VCaP (cell line): ENCODE results near the gene GTPBP1.

Experiments used
- H3K27ac ChIP-seq: fragments of 450-650 bp; 2 replicates; pipeline ENCODE4 v1.5.1; 2017
- TF ChIP-seq, protein P1 (sequence below): fragments of 450-650 bp; conservative IDR thresholded peaks from 2 replicates; pipeline ENCODE4 v1.5.1; 2017; ENCODE audit warnings: mild to moderate bottlenecking, moderate library complexity

The GTPBP1 gene

DNA sequence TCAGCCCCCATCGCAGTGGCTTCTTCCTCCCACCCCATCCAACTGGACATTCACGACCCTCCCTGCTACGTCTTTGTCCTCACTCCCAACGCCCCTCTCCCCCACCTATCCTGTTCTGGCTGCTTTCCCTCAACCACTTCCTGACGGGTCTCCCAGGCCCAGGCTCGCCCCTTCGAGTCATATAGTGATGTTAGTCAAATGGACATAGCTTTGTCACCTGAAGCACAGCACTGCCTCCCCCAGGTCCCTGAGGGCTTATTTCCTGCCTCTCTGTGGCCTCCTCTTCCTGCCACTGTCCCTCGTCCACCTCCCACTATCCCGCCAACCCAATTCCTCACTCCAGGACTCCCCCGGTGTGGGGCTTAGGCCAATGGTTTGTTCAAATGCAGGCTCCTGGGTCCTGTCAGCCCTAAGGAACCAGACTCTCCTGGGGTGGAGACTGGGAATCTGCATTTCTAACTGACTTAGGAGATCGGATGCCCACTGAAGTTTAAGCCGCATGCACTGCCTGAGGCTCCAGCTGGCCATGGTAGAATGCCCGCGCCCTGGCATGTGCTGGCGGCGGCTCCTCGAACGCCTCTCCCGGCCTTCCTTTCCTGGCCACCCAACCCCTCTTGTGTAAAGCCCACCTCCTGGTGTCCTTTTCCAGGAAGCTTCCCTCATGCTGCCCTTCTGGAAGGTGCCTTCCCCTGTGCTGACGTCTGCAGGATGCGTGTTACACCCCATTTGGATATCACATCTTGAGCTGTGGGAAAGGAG is 31.7 kb downstream of the GTPBP1 start:
- no peak overlapping the region for H3K27ac ChIP-seq
- TF ChIP-seq, protein P1, sequence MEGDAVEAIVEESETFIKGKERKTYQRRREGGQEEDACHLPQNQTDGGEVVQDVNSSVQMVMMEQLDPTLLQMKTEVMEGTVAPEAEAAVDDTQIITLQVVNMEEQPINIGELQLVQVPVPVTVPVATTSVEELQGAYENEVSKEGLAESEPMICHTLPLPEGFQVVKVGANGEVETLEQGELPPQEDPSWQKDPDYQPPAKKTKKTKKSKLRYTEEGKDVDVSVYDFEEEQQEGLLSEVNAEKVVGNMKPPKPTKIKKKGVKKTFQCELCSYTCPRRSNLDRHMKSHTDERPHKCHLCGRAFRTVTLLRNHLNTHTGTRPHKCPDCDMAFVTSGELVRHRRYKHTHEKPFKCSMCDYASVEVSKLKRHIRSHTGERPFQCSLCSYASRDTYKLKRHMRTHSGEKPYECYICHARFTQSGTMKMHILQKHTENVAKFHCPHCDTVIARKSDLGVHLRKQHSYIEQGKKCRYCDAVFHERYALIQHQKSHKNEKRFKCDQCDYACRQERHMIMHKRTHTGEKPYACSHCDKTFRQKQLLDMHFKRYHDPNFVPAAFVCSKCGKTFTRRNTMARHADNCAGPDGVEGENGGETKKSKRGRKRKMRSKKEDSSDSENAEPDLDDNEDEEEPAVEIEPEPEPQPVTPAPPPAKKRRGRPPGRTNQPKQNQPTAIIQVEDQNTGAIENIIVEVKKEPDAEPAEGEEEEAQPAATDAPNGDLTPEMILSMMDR: no peak

DNA sequence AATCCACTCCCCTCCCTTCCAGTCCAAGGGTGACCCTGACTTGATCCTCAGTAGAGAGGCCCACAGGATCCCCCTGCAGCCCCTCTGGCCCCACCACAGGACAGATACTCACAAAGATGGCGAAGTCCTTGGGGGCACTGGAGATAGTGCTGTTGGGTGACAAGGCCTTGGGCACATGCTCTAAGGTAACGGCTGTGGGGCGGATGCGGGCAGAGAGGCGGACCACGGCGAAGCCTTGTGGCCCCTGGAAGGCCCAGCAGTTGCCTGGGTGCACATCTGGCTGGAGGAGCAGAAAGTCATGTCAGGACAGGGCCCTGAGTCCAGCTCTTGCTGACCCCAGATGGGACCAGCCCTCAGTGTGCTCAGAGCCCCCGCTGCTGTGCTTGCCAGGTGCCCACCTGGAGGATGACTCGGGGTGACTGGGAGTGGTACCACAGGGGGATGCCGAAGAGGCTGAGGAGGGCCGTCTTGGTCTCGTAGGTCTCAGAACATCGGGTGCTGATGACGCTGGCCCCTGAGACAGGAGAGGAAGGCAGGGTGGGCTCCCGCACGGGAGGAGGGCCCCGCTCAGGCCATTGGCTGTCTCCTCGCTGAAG is 32.8 kb downstream of the GTPBP1 start:
- TF ChIP-seq, protein P1: no peak
- H3K27ac ChIP-seq: no peak overlapping the region

DNA sequence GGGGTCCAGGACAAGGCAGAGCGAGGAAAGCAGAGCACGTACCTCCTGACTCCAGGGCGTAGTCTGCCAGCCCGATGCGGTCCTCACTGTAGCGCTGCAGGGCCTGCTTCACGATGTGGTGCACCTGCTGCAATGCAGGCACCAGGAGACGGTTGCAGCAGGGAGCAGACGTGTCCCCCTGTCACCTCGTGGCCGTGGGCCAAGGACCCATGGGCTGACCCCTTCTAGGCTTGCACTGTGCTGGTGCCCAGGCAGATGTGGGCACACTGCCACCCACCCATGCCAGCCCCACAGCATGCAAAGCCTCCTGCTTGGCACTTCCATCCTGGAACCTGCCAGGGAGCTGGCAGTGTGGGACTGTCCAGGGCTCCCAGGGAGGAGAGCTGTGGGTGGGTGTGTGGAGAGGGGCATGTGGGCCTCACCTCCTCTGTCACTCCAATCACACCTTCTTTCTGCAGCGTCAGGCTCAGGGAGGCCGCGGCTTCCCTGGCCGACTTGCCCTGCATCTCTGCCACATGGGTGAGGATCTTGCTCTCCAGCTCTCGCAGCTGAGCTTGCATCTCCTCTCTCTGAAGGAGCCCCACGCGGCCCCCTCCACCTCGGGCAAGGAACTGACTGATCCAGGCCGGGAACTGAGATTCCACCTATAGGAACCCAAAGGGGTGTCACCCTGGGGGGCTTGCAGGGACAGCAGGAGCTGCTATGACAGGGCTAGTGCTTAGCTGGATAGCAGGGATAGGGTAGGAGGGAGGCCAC is 33.7 kb downstream of the GTPBP1 start:
- H3K27ac ChIP-seq: no peak overlapping the region
- TF ChIP-seq, protein P1: no peak

DNA sequence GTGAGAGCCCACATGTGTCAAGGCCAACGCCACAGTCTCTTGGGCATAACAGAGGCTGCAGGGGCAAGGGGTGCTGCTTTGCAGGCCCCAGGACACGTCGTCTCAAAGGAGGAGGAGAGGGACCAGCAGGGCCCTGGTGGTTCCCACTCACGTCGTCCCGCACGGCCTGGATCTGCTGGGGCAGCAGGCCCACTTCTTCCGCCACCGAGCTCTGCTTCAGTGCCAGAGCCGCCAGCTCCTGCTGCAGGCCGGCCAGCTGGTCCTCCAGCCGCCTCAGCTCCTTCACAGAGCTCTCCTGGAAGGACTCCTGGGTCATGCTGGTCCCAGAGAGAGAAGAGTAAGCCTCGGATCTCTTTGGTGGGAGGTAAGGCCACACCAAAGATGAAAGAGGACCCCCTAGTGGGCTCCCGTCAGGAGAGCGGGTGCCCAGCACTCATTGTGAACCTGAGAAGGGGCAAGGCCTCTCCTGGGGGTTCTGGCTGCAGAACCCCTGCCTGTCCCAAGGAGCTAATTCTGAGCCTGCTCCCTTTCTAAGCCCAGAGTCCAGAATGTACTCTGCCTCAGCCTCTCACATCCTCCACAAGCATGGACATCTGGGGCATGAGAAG is 34.5 kb downstream of the GTPBP1 start:
- H3K27ac ChIP-seq: no peak overlapping the region
- TF ChIP-seq, protein P1: no peak

DNA sequence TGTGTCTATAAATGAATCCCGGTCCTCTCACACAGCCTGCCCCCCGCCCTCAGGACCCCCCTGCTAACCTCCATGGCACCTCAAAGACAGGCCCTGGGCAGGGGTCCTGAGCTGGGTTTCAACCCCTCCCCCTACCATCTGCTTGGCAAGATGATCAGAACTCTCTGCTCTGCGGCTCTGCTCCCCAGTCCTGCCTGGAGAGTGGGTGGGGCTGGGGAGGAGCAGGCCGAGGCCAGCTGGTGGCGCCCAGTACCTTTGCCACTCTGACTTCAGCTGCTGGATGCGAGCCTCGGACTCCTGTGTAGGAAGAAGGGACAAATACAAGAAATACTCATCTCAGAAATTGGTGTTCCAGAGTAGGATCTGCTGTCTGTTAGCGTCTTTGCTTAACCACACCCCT is 35.0 kb downstream of the GTPBP1 start:
- TF ChIP-seq, protein P1: no peak
- no peak overlapping the region for H3K27ac ChIP-seq

DNA sequence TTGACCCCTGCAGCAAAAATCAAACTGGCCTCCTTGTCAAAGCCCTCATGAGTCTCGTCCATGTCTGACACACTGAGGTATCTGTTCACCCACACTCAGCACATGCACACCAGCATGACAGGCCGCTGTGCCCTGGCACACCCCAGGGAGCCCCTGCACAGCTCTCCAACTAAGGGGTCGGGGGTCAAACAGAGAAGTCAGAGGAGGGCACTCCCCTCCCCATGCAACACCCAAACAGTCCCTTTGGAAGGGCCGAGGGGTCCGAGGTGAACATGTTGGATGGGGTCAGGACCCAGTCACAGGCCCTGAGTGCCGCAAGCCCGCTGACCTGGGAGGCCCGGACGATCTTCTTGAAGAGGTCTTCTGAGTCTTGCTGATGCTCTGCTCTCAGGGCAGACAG is 35.4 kb downstream of the GTPBP1 start:
- TF ChIP-seq, protein P1: no peak

DNA sequence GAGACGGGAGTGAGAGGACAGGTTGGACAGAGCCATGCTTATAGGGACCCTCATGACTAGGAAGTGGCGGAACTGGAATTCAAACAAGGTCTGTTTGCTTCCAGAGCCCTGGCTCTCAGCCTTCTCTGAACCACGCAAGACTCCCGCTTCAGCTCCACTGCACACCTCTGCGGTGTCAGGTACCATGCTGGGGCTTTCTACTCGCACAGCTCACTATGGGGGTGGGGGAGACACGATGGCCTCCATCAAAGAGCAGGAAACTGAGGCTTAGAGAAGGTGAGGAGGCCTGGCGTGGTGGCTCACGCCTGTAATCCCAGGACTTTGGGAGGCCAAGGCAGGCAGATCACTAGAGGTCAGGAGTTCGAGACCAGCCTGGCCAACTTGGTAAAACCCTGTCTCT is 35.8 kb downstream of the GTPBP1 start:
- TF ChIP-seq, protein P1: no peak
- no peak overlapping the region for H3K27ac ChIP-seq

More for the DNA sequence above, 35.4 kb downstream of the GTPBP1 start:
- no peak overlapping the region for H3K27ac ChIP-seq
